K562 (cell line): ENCODE results near the gene CC2D1A. TPM values are rescaled to one million over a fixed set of nuclear protein-coding genes. Genes with fewer than 3 reads are reported as not detected.

ENCODE experiments used
- BRD4 ChIP-seq: fragments of 200-600 bp; sonication (generic); IDR thresholded peaks from 2 replicates; pipeline ENCODE4 v1.6.1; 2017; ENCODE audit warnings: inconsistent platforms
- CHAMP1 ChIP-seq: fragments of 450-650 bp; IDR thresholded peaks from 2 replicates; pipeline ENCODE4 v1.6.1; 2016; ENCODE audit warnings: mild to moderate bottlenecking
- ELF1 ChIP-seq: fragments of 200-800 bp; sonication (Bioruptor generic); IDR thresholded peaks from 2 replicates; pipeline ENCODE4 v1.6.1; 2016; ENCODE audit warnings: missing genetic modification characterization, missing compliant biosample characterization
- EZH2 ChIP-seq: IDR thresholded peaks from 2 replicates; pipeline ENCODE4 v1.6.1; 2012; ENCODE audit warnings: low read depth, mild to moderate bottlenecking, inconsistent platforms, low read length, borderline replicate concordance
- HDAC1 ChIP-seq, 2 experiments: fragments of 450-650 bp; IDR thresholded peaks; 2 replicates each; pipeline ENCODE4 v1.6.1; 2016 to 2017; ENCODE audit warnings: inconsistent platforms in 1 of 2, mild to moderate bottlenecking in 1 of 2, moderate library complexity in 1 of 2
- MCM7 ChIP-seq, 2 experiments: fragments of 450-650 bp; IDR thresholded peaks; 2 replicates each; pipeline ENCODE4 v1.6.1; 2016 to 2018
- NFXL1 ChIP-seq: fragments of 450-650 bp; formaldehyde crosslinking; IDR thresholded peaks from 2 replicates; pipeline ENCODE4 v1.4.0; 2021; ENCODE audit warnings: mild to moderate bottlenecking
- RAD21 ChIP-seq, 2 experiments: fragments of 250-450 bp in 1 of 2; fragments of 450-650 bp in 1 of 2; sonication (Bioruptor Pico) in 1 of 2; formaldehyde crosslinking in 1 of 2; IDR thresholded peaks in 1 of 2; conservative IDR thresholded peaks in 1 of 2; 2 replicates each; pipeline versions ENCODE4 v1.4.0 to v1.8.0; 2020 to 2022; ENCODE audit warnings: mild to moderate bottlenecking in 2 of 2, moderate library complexity in 1 of 2
- RERE ChIP-seq: sonication (generic); formaldehyde crosslinking; IDR thresholded peaks from 2 replicates; pipeline ENCODE4 v1.8.0; 2023; ENCODE audit warnings: missing genetic modification reagents, mild to moderate bottlenecking, borderline replicate concordance
- RREB1 ChIP-seq: fragments of 250-450 bp; sonication (Bioruptor Pico); IDR thresholded peaks from 2 replicates; pipeline ENCODE4 v1.4.0; 2020
- polyA plus RNA-seq, 8 experiments: library from polyadenylated mRNA; depleted of rRNA in 4 of 8; stranded (reverse) in 5 of 8; unstranded in 3 of 8; fragments of >200 nt; fragmentation: Nextera tagmentation in 2 of 8; fragmentation: Illumina TruSeq in 1 of 8; extraction: Ambion mirVana in 2 of 8; extraction: Trizol in 1 of 8; gene quantifications; 2 replicates each; pipeline versions ENCODE4 v1.2.1 to v1.2.3, GENCODE V29; 2011 to 2014; ENCODE audit warnings: inconsistent platforms in 1 of 8, missing spikeins in 1 of 8
- total RNA-seq, 7 experiments: library from RNA; depleted of rRNA in 6 of 7; stranded (reverse); fragments of >200 nt in 6 of 7; fragmentation: Illumina TruSeq in 2 of 7; extraction: Trizol in 2 of 7; gene quantifications; 2 replicates each; pipeline versions ENCODE4 v1.2.1 to v1.2.3, GENCODE V29; 2011 to 2021; ENCODE audit warnings: low replicate concordance in 1 of 7

Gene CC2D1A
- total and polyA plus RNA-seq, 9 of the 15 experiments (the other 6 are each of a cell fraction or from before 2014, with no cell fraction given) = 0.32 to 31.0 (median 12.9) TPM

- TF ChIP-seq NFXL1 (no peak), BRD4 (no peak; the same call in 1 of the 2 replicates), HDAC1 (IDR thresholded peaks at IDR 0.05) (0 out of 4 replicates have a peak, but pooled peaks of 1 of the 2 experiments have one; percentile 15), RAD21 (CRISPR knock-in tag; conservative IDR thresholded peaks at IDR 0.05 in 1 of 2, IDR thresholded peaks at IDR 0.05 in 1 of 2) (peak; percentile 100), CHAMP1 (no peak), RERE (CRISPR knock-in tag) (no peak), RREB1 (CRISPR knock-in tag) (no peak), ELF1 (tag) (no peak), MCM7 (IDR thresholded peaks at IDR 0.05) (no peak), EZH2 (no peak)
Observed at GRCh38 chr19:13880059-13881043, 25.6 kb upstream of the CC2D1A start (continued).
